HepG2 (cell line): ENCODE data around the gene PRAC1. TPM values are rescaled to one million over a fixed set of nuclear protein-coding genes. Genes with fewer than 3 reads are reported as not detected.
A peak's percentile ranks its signal among the peaks of the same experiment; 100 is the strongest.

ENCODE experiments used
- BORCS8-MEF2B ChIP-seq: sonication (generic); formaldehyde crosslinking; IDR thresholded peaks from 2 replicates; pipeline ENCODE4 v1.8.0; 2022; ENCODE audit warnings: mild to moderate bottlenecking, missing genetic modification reagents
- MIXL1 ChIP-seq: IDR thresholded peaks from 2 replicates; pipeline ENCODE4 v1.6.1; 2016
- STAG1 ChIP-seq: sonication (generic); formaldehyde crosslinking; IDR thresholded peaks from 2 replicates; pipeline ENCODE4 v1.4.0; 2020; ENCODE audit warnings: missing genetic modification reagents
- polyA plus RNA-seq, 8 experiments: library from polyadenylated mRNA; depleted of rRNA in 3 of 8; stranded (reverse) in 7 of 8; unstranded in 1 of 8; fragments of >200 nt; fragmentation: Illumina TruSeq in 4 of 8; extraction: Trizol in 4 of 8; gene quantifications; 2 replicates each; pipeline versions ENCODE4 v1.2.1 to v1.2.3, GENCODE V29; 2011 to 2016; ENCODE audit warnings: low read depth in 4 of 8, missing spikeins in 1 of 8, mixed read lengths in 1 of 8; ENCODE audit not compliant: insufficient read depth in 1 of 8
- total RNA-seq, 5 experiments: library from RNA; depleted of rRNA; stranded (reverse); fragments of >200 nt; fragmentation: Illumina TruSeq; extraction: Trizol; gene quantifications; 2 replicates each; pipeline ENCODE4 v1.2.3, GENCODE V29; 2016; ENCODE audit warnings: low read depth in 1 of 5
- TF ChIP-seq, protein P1 (sequence below): sonication (generic); formaldehyde crosslinking; IDR thresholded peaks from 2 replicates; pipeline ENCODE4 v1.5.0; 2020; ENCODE audit warnings: missing genetic modification reagents, mild to moderate bottlenecking, borderline replicate concordance
- TF ChIP-seq, protein P2 (sequence below): sonication (generic); formaldehyde crosslinking; IDR thresholded peaks from 2 replicates; pipeline ENCODE4 v1.9.0; 2021; ENCODE audit warnings: missing genetic modification reagents, borderline replicate concordance
- TF ChIP-seq, protein P3 (sequence below): IDR thresholded peaks from 2 replicates; pipeline ENCODE4 v1.6.1; 2016; ENCODE audit warnings: mild to moderate bottlenecking

PRAC1 gene
- total and polyA plus RNA-seq, 2 of the 13 experiments (the other 11 are each of a cell fraction or from before 2014, with no cell fraction given) = not detected

GRCh38 chr17:48724251-48725003, 2.1 kb upstream of the PRAC1 start (continued):
- TF ChIP-seq, protein P1, sequence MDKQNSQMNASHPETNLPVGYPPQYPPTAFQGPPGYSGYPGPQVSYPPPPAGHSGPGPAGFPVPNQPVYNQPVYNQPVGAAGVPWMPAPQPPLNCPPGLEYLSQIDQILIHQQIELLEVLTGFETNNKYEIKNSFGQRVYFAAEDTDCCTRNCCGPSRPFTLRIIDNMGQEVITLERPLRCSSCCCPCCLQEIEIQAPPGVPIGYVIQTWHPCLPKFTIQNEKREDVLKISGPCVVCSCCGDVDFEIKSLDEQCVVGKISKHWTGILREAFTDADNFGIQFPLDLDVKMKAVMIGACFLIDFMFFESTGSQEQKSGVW (CRISPR knock-in tag) = no peak
- TF ChIP-seq MIXL1 (CRISPR knock-in tag) (0 out of 2 replicates have a peak, but pooled peaks have one; percentile 18), BORCS8-MEF2B (CRISPR knock-in tag) (no peak), STAG1 (peak; percentile 90)
- TF ChIP-seq, protein P2, sequence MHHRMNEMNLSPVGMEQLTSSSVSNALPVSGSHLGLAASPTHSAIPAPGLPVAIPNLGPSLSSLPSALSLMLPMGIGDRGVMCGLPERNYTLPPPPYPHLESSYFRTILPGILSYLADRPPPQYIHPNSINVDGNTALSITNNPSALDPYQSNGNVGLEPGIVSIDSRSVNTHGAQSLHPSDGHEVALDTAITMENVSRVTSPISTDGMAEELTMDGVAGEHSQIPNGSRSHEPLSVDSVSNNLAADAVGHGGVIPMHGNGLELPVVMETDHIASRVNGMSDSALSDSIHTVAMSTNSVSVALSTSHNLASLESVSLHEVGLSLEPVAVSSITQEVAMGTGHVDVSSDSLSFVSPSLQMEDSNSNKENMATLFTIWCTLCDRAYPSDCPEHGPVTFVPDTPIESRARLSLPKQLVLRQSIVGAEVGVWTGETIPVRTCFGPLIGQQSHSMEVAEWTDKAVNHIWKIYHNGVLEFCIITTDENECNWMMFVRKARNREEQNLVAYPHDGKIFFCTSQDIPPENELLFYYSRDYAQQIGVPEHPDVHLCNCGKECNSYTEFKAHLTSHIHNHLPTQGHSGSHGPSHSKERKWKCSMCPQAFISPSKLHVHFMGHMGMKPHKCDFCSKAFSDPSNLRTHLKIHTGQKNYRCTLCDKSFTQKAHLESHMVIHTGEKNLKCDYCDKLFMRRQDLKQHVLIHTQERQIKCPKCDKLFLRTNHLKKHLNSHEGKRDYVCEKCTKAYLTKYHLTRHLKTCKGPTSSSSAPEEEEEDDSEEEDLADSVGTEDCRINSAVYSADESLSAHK (CRISPR knock-in tag) = no peak
- TF ChIP-seq, protein P3, sequence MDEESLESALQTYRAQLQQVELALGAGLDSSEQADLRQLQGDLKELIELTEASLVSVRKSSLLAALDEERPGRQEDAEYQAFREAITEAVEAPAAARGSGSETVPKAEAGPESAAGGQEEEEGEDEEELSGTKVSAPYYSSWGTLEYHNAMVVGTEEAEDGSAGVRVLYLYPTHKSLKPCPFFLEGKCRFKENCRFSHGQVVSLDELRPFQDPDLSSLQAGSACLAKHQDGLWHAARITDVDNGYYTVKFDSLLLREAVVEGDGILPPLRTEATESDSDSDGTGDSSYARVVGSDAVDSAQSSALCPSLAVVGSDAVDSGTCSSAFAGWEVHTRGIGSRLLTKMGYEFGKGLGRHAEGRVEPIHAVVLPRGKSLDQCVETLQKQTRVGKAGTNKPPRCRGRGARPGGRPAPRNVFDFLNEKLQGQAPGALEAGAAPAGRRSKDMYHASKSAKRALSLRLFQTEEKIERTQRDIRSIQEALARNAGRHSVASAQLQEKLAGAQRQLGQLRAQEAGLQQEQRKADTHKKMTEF (CRISPR knock-in tag) = no peak
- TF ChIP-seq, all 625 proteins: peak for 16
